SK-MEL-5 (cell line): ENCODE results near the gene MOV10L1. TPM values are rescaled to one million over a fixed set of nuclear protein-coding genes. Genes with fewer than 3 reads are reported as not detected.
"Not testable (repeated sequence)": the region's sequence is repeated elsewhere in the genome, so short reads cannot be mapped to it uniquely, and the experiment has no call there.

Experiments used
- DNase-seq: peaks from one replicate; pipeline ENCODE4 v3.0.0-alpha.2; 2016; ENCODE audit warnings: low read depth, low spot score
- in situ Hi-C: cut with HindIII; loops from 2 replicates; pipeline ENCODE4 v1.10.0; 2016; ENCODE audit warnings: low sequenced_read_pairs, high pct_unique_total_duplicates, low pct_unique_long_range_greater_than_20kb
- total RNA-seq: library from RNA; depleted of rRNA; stranded (reverse); fragments of >200 nt; shearing (Covaris generic); gene quantifications from 2 replicates; pipeline ENCODE4 v1.2.3, GENCODE V29; 2014

The MOV10L1 gene
- total RNA-seq, 1 experiment from 2014 or later, result 0.08 TPM

DNA sequence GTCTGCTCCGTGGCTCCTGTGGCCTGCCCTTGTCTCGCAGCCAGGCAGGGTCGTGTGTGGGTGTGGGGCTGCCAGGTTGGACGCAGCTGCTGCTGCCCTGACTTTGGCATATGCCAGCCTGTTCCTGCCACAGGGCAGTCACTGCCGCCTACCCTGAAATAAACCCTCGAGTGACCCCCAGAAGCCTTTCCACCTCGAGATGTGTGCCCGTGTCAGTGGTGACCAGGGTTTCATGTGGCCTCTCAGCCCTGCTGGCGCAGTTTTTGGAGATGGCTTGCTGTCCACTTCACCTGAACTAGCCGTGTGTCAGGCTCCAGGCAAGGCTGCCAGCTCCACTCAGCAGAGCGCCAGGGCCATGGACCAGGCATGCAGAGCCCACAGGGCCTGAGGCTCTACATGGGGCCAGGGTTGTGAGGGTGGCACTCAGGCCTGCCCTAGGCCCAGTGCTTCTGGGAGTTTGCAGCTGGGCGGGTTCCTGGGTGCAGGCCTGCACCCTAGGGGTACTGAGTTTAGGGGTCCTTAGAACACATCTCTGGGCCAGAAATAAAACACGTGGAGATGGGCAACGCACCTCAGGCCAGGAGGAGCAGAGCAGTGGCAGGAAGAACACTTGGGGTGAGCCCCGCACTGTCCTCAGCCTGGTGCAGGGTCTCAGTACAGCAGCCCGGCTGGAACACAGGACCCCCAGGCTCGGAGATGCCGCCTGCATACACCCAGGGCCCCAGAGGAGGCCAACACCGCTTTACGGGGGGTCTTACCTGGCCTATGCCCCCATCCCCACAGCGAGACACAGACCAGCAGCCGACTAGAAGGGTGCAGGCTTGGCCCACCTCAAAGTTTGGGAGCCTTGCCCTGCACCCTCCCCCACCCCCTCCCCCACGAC lies 71.9 kb downstream of the MOV10L1 start:
- in situ Hi-C loops, result no loop called here
- DNase-seq, result no peak

DNA sequence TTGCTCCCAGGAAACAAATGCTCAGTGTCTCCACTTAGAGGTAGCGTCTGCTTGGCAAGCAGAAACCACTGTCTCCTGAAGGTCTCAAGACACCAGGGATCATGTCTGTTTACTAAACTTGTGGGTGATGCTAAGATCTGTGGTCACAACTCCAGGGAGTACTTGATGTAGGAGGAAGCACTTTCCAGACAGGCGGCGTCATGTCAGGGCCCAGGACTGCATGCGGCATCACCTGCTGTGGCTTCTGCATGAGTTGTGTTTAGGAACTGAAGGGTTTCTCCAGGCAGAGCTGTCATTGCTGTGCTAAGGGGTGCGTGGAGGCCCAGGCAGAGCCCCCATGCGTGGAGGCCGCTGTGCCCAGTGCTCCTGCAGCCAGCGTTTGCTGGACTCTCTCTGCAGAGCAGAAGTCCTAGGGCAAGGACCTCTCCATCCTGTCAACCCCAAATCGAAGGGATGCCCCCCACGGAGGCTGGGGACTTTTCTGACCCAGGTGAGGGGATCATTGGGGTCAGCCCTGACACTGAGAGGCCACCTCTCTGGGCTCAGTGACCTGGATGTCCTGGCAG lies 72.7 kb downstream of the MOV10L1 start:
- in situ Hi-C loops, result no loop called here
- peak; percentile 18 for DNase-seq

DNA sequence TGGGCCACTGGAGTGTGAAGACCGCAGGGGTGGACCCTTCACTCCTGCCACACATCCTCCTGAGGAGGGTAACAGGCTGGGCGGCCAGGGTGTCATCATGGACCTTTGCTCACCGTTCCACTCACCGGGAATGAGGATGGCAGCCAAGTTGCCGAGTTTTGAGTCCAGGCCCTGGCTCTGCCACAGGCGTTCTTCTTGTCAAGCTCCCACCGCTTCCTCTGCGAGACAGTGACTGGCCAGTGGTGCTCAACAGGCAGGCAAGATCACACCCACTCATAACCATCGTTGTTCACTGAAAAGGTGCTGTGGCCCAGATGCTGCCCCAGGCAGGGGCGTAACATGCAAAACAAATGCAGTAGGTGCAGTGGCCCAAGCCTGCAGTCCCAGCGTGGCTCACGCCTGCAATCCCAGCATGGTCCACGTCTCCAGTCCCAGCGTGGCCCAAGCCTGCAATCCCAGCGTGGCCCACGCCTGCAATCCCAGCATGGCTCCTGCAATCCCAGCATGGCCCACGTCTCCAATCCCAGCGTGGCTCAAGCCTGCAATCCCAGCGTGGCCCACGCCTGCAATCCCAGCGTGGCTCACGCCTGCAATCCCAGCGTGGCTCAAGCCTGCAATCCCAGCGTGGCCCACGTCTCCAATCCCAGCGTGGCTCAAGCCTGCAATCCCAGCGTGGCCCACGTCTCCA lies 75.8 kb downstream of the MOV10L1 start:
- DNase-seq, result no peak
- in situ Hi-C loops, result no loop called here

DNA sequence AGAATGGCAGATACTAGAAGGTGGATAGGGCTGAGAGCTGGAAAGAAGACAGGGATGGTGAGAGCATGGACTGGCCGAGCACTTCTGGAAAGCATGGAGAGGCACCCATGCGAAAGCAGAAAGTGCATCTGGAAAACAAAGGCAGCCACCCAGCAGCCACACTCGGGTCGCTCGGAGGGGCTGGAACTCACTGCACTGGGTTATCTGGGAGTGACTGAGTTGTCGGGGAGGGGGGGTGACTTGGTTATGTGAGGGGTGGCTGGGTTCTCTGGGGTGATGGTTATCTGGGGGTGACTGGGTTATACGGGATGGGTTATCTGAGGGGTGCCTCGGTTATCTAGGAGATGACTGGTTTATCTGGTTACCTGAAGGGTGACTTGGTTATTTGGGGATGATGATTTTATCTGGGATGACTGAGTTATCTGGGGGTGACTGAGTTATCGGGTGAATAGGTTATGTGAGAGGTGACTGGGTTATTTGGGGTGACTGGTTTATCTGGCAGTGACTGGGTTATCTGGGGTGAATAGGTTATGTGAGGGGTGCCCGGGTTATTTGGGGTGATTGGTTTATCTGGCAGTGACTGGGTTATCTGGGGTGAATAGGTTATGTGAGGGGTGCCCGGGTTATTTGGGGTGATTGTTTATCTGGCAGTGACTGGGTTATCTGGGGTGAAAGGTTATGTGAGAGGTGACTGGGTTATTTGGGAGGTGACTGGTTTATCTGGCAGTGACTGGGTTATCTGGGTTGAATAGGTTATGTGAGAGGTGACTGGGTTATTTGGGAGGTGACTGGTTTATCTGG lies 78.1 kb downstream of the MOV10L1 start:
- in situ Hi-C loops, result no loop called here
- DNase-seq, result no peak

- in situ Hi-C loops, DNase-seq: not testable (repeated sequence)
These were observed 78.8 kb downstream of the MOV10L1 start for GRCh38 chr22:50168490-50169180.

- no peak for DNase-seq
- in situ Hi-C loops, result no loop called here
These were observed 79.5 kb downstream of the MOV10L1 start for GRCh38 chr22:50169181-50169759.

DNA sequence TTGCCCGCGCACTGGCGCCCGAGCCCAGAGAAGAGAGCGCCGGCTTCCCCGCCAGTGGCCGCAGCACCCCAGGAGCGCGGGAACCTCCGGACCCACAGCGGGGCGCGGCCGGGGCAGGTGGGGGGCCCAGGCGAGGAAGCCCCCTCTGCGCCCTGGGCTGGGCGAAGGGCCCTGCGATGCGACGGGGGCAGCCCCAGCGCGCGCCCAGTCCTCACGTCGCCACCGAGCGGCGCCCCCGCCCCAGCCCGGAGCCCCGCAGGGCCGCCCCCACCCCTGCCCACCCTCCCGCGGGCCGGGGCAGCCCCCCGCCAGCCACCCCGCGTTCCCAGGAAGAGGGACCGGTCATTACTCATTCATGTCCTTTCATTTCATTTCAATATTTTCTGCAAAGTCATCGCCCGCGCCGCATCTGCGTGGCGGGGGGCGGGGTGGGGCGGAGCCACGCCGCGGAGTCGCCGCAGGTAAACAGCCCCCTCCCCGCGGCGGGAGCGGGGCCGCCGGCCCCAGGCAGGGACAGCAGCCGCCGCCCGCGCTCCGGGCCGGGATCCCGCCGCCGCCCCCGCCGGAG lies 80.1 kb downstream of the MOV10L1 start:
- DNase-seq, result peak; percentile 29
- in situ Hi-C loops, result no loop called here

DNA sequence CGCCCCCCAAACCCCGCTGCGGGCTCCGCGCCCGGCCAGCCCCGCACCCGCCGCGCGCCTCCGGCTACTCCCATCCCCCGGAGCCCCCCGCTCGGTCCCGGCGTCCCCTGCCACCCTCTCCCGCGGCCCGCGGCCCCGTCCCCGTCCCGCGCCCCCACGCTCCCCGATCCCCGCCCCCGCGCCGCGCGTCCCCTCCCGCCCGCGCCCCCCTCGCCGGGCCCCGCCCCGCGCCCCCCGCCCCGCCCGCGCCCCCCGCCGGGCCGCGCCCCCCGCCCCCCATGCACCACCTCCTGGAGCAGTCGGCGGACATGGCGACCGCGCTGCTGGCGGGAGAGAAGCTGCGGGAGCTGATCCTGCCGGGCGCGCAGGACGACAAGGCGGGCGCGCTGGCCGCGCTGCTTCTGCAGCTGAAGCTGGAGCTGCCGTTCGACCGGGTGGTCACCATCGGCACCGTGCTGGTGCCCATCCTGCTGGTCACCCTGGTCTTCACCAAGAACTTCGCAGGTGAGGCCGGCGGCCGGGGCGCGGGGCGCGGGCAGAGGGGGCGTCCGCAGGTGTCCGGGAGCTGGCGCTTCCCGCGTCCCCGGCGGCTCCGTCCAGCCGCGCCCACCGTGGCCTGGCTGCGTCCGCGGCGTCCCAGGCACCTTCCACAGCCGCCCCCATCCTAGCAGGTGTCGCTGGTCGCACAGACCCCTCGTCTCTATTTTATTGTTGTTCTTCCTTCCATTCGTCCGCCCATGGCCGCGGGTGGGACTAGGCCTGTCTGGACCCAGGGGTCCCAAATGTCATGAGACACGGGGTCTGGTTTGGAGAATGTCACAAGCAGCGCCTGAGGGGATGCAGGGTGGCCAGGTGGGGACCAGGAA lies 80.9 kb downstream of the MOV10L1 start, which contains the start of gene PANX2:
Gene PANX2, plus strand, starts transcription at position 279 of the 866 bp plus-strand sequence. Its CDS starts 0 bp downstream, at position 279.
- in situ Hi-C loops, result no loop called here
- peak; percentile 9 for DNase-seq

GRCh38 chr22:50171319-50171964 lies 81.6 kb downstream of the MOV10L1 start:
- in situ Hi-C loops, result no loop called here
- no peak for DNase-seq

DNA sequence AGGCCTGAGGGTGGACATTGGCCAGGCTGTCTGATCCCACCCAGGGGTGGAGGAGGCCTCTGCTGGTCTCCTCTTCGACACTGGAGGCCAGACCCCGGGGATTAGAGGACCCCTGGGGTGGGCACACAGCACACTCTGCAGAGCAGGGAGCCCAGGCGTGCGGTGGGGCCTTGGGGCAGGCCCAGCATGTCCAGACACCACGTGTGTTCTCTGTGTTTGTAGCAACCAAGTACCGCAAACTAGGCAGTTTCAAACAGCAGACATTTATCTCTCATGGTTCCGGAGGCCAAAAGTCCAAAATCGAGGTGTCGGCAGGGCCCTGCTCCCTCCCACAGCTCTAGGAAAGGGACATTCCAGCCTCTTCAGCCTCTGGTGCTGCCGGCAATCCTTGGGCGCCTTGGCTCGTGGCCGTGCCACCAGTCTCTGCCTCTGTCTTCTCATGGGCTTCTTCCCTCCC lies 82.2 kb downstream of the MOV10L1 start:
- no peak for DNase-seq
- in situ Hi-C loops, result no loop called here

- in situ Hi-C loops, result no loop called here
- no peak for DNase-seq
These were observed 83.6 kb downstream of the MOV10L1 start for GRCh38 chr22:50173311-50173982.

GRCh38 chr22:50173983-50174355 lies 84.2 kb downstream of the MOV10L1 start:
- in situ Hi-C loops, result no loop called here
- no peak for DNase-seq

- in situ Hi-C loops, result no loop called here
- DNase-seq, result no peak
These were observed 84.8 kb downstream of the MOV10L1 start for GRCh38 chr22:50174382-50175190.

DNA sequence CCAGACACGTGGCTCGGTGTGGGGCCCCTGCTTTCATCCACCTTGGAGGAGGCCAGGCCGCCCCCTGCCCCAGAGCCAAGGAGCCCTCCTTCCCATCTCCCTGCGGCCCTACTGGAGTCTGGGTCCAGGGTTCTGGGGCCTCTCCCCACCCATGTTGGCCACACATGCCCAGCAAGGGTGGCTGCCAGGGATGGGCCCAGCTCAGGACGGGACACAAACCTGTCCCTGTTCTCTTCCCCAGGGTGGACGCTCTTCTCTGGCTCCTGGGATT lies 85.3 kb downstream of the MOV10L1 start:
- in situ Hi-C loops, result no loop called here
- no peak for DNase-seq
